Kidney epithelial cell (primary cell): Measurements from ENCODE around the gene MCRIP2. TPM values are rescaled to one million over a fixed set of nuclear protein-coding genes. Genes with fewer than 3 reads are reported as not detected.

ENCODE experiments used
- DNase-seq: peaks from one replicate; pipeline ENCODE4 v3.0.0-alpha.2; 2010; ENCODE audit warnings: low read depth
- H3K27me3 ChIP-seq: 2 replicates; pipeline ENCODE4 v1.6.0; 2011; ENCODE audit warnings: low read length; ENCODE audit not compliant: control insufficient read depth, insufficient read depth
- H3K36me3 ChIP-seq: 2 replicates; pipeline ENCODE4 v1.5.1; 2011; ENCODE audit warnings: low read length; ENCODE audit not compliant: control insufficient read depth, insufficient read depth
- H3K4me3 ChIP-seq: 2 replicates; pipeline ENCODE4 v1.5.1; 2011; ENCODE audit warnings: low read depth, mild to moderate bottlenecking, control low read depth, low read length
- total RNA-seq: library from RNA; depleted of rRNA; stranded (reverse); fragments of >200 nt; gene quantifications from 2 replicates; pipeline ENCODE4 v1.2.3, GENCODE V29; 2015
- TF ChIP-seq, protein P1 (sequence below): IDR thresholded peaks from 2 replicates; pipeline ENCODE4 v1.5.1; 2011; ENCODE audit warnings: mild to moderate bottlenecking, moderate library complexity, low read length, control low read depth, inconsistent platforms; ENCODE audit not compliant: insufficient read depth, poor library complexity, severe bottlenecking

MCRIP2 gene
- total RNA-seq, 1 donor from 2014 or later, result 59.8 TPM

DNA sequence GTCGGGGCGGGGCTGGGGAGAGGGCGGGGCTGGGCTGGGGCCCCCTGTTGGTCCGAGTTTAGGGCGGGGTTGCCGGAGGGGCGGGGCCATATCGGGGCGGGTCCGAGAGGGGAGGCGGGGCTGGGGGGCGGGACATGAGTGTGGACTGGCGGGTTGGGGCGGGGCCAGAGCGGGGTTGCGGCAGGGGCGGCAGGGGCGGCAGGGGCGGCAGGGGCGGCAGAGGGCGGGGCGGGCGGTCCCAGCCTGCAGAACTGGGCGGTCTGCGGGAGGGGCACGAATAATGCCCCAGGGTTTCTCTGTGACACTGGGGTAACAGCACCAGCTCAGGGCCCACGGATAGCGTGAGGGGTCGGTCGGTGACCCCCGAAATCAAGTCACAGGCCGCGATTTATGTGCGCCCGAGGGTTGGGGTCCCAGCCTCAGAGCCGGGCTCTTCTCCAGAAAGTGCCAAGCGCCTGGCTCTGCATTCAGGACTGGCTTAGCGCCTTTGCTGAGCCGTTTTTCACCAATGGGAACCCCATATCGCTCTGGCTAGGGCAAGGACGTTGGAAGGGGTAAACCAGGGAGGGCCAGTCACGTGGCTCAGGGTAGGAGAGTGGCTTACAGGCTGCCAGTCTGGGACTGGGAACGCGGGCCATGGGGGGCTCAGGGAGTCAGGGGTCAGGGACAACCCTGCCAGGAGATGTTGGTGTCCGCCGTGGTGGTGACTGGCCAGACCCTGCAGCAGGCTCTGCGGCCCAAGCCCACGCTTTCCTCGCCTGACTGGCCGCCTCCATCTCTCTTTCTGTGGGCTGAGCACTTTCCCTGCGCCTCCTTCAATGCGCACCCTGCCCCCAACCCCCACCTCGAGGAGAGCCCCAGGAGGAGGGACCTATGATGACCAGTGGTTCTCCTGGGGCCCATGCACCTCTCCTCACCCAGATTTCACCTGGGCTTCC lies 4.3 kb upstream of the MCRIP2 start:
- DNase-seq, result no peak
- no peaks in the 10 kb centered on the region for H3K27me3 ChIP-seq
- no peaks in the 10 kb centered on the region for H3K36me3 ChIP-seq
- TF ChIP-seq, protein P1, sequence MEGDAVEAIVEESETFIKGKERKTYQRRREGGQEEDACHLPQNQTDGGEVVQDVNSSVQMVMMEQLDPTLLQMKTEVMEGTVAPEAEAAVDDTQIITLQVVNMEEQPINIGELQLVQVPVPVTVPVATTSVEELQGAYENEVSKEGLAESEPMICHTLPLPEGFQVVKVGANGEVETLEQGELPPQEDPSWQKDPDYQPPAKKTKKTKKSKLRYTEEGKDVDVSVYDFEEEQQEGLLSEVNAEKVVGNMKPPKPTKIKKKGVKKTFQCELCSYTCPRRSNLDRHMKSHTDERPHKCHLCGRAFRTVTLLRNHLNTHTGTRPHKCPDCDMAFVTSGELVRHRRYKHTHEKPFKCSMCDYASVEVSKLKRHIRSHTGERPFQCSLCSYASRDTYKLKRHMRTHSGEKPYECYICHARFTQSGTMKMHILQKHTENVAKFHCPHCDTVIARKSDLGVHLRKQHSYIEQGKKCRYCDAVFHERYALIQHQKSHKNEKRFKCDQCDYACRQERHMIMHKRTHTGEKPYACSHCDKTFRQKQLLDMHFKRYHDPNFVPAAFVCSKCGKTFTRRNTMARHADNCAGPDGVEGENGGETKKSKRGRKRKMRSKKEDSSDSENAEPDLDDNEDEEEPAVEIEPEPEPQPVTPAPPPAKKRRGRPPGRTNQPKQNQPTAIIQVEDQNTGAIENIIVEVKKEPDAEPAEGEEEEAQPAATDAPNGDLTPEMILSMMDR, result no peak
- H3K4me3 ChIP-seq, result peak overlapping the region; percentile 86

DNA sequence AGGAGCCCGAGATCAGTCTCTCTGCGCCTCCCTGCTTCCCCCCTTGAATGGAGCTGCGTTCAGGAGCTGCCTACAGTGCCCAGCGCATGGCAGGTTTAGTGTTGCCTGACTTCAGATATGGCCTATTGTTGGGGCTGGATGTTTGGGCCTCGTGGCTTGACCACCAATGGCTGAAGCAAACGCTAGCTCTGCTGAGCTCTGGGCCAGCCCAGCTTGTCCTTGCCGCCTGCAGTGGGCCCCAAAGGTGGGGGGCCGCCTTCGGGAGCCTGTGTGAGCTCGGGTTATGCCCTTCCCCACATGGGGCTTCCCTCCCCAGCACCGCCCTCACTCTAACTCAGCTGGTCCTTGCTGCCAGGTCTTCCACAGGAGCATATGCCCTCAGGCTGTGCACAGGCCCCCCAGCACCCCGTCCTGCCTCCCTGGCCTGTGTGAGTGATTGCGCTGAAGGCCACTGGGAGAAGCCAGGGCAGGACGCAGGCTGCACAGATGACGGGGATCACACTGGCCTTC lies 3.5 kb upstream of the MCRIP2 start:
- no peaks in the 10 kb centered on the region for H3K27me3 ChIP-seq
- H3K4me3 ChIP-seq, result no peak overlapping the region
- no peaks in the 10 kb centered on the region for H3K36me3 ChIP-seq
- no peak for DNase-seq
- TF ChIP-seq, protein P1, result no peak

DNA sequence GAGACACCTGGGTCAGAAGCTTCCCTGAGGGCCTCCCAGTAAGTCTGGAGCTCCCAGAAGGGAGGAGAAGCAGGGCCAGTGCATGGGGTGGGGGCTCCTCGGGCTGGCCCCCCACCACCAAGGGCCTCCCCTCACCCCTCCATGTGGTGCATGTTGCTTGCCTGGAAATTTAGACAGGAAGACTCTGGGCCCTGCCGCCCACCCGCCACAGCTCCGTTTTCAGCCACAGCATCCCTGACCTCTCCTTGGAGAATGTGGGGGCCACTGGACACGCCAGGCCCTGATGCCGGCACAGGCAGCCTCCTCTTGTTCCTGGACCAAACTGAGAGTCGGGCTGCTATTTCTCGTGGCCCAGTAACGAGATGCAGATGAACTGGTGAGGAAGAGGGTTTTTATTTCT lies 2.8 kb upstream of the MCRIP2 start:
- H3K27me3 ChIP-seq, result no peaks in the 10 kb centered on the region
- no peak overlapping the region for H3K4me3 ChIP-seq
- TF ChIP-seq, protein P1, result no peak
- no peaks in the 10 kb centered on the region for H3K36me3 ChIP-seq
- DNase-seq, result no peak

DNA sequence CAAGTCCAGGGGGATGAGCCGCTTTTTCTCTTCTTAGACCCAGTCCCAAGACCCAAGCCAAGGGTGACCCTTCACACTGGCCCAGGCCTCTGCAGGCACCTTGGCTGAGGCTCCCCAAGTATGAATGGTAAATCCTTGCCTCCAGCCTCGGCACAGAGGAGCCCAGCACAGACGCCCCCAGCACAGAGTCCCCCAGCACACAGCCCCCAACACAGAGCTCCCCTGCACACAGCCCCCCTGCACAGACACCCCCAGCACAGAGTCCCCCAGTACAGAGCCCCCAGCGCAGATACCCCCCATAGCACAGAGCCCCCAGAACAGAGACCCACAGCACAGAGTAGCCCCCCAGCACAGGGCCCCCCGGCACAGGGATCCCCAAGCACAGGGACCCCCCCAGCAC lies 1.0 kb upstream of the MCRIP2 start:
- Histone ChIP-seq H3K27me3 (no peaks in the 10 kb centered on the region), H3K36me3 (no peaks in the 10 kb centered on the region), H3K4me3 (no peak overlapping the region)
- TF ChIP-seq, protein P1, result no peak
- DNase-seq, result no peak

DNA sequence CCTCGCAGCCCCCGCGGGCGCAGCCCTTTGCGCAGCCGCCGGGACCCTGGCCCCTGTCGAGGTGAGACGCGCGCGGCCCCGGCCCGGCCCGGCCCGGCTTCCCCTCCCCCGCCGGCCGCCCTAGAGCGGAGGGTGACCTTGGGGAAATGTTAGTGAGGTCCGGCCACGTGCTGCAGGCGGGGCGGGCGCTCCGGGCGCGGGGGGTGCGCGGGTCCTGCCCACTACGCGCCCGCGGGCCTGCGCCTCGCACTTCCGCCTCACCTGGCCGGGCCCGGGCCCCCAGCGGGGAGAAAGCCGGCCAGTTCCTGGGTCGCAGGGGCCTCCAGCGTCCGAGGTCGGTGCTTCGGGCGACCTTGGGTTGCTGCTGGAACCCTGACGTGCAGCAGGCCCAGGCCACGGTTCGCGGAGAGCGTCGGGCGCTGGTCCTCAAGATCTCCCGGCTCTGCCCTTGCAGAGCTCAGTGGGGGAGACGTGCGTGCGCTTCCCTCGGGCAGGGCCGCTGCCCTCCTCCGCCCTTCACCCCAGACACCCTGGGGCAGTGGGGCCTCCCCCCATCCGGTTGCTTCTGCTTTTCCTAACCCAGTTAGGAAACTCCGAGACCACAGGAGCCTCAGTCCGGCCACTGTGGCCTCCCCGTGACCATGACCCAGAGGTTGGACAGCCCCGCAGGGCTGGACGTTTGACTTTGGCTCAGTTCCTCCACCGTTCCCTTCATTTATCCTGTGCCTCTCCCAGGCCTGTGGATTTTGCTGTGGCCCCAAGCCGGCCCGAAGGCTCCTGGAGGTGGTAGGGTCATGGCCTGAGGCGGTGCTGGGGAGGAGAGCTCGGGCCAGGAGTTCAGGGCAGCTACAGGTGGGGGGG lies 791 bp downstream of the MCRIP2 start:
- TF ChIP-seq, protein P1, result no peak
- DNase-seq, result no peak
- Histone ChIP-seq H3K4me3 (peak overlapping the region; percentile 61), H3K36me3 (no peaks in the 10 kb centered on the region), H3K27me3 (no peaks in the 10 kb centered on the region)
